ENCODE results near the gene CHAT.

CHAT gene

GRCh38 chr10:49613882-49614241 is at the start of gene CHAT:
CHAT (plus strand) TSS chr10:49614037; CDS start chr10:49614190, 153 bp downstream.
- DNase-seq = no peak

GRCh38 chr10:49564461-49565009 is 49.3 kb upstream of the CHAT start:
- DNase-seq = no peak

- no peak for DNase-seq
These were observed 46.0 kb upstream of the CHAT start for GRCh38 chr10:49567810-49568209.

GRCh38 chr10:49568235-49568634 is 45.6 kb upstream of the CHAT start:
- no peak for DNase-seq

- no peak for DNase-seq
These were observed 44.7 kb upstream of the CHAT start for GRCh38 chr10:49569031-49569631.

- DNase-seq = no peak
These were observed 42.4 kb upstream of the CHAT start for GRCh38 chr10:49571388-49571787.

- DNase-seq = peak; percentile 1
These were observed 41.2 kb upstream of the CHAT start for GRCh38 chr10:49572594-49573114.

- no peak for DNase-seq
These were observed 38.3 kb upstream of the CHAT start for GRCh38 chr10:49575489-49576072.

GRCh38 chr10:49577182-49577925 is 36.5 kb upstream of the CHAT start:
- DNase-seq = no peak

GRCh38 chr10:49578392-49578791 is 35.4 kb upstream of the CHAT start:
- no peak for DNase-seq

- no peak for DNase-seq
These were observed 34.2 kb upstream of the CHAT start for GRCh38 chr10:49579621-49580020.

GRCh38 chr10:49585387-49585786 is 28.4 kb upstream of the CHAT start:
- DNase-seq = no peak

GRCh38 chr10:49587981-49588380 is 25.9 kb upstream of the CHAT start:
- no peak for DNase-seq

- DNase-seq = peak; percentile 5
These were observed 20.9 kb upstream of the CHAT start for GRCh38 chr10:49592726-49593563.

GRCh38 chr10:49593564-49593875 is 20.3 kb upstream of the CHAT start:
- DNase-seq = no peak

GRCh38 chr10:49593998-49594397 is 19.8 kb upstream of the CHAT start:
- DNase-seq = no peak

GRCh38 chr10:49594594-49594993 is 19.2 kb upstream of the CHAT start:
- DNase-seq = no peak

GRCh38 chr10:49595003-49595712 is 18.7 kb upstream of the CHAT start:
- DNase-seq = no peak

- no peak for DNase-seq
These were observed 17.9 kb upstream of the CHAT start for GRCh38 chr10:49595713-49596492.

GRCh38 chr10:49596493-49596809 is 17.4 kb upstream of the CHAT start:
- DNase-seq = no peak

GRCh38 chr10:49596836-49597235 is 17.0 kb upstream of the CHAT start:
- DNase-seq = no peak

All from NCI-H2029 treated with DMSO at 0.1 percent for 48 hours (cell line).